SK-N-SH (cell line): ENCODE results near the gene MYRF. TPM values are rescaled to one million over a fixed set of nuclear protein-coding genes. Genes with fewer than 3 reads are reported as not detected.
A peak's percentile ranks its signal among the peaks of the same experiment; 100 is the strongest.

Source experiments
- CTCF ChIA-PET: fragments of 300-600, 350-600 bp; formaldehyde crosslinking; extraction: SDS; loops from one replicate; lab custom pipeline; 2021; lab: Yijun Ruan, JAX
- POLR2A ChIA-PET: fragments of 350-600 bp; sonication (Branson Sonifier 250); formaldehyde crosslinking; extraction: SDS; loops from one replicate; lab custom pipeline; 2020; ENCODE audit warnings: antibody characterized with exemption, inconsistent platforms; lab: Yijun Ruan, JAX
- DNase-seq: peaks from one replicate; pipeline ENCODE4 v3.0.0; 2012
- H2AFZ ChIP-seq: fragments of 200-600 bp; sonication (generic); 2 replicates; pipeline ENCODE4 v1.8.1; 2016; ENCODE audit warnings: antibody characterized with exemption, mild to moderate bottlenecking, low read depth
- H3F3A ChIP-seq: fragments of 200-600 bp; sonication (generic); replicated peaks from 2 replicates; pipeline ENCODE3; 2016; ENCODE audit warnings: antibody characterized with exemption, mild to moderate bottlenecking; ENCODE audit not compliant: insufficient read depth
- H3K27ac ChIP-seq, 2 experiments: fragments of 200-500 bp in 1 of 2; fragments of 200-600 bp in 1 of 2; sonication (Bioruptor generic) in 1 of 2; sonication (generic), shearing (Covaris generic) in 1 of 2; 2 replicates each; pipeline versions ENCODE4 v1.5.1 to v1.6.1; 2014 to 2016; ENCODE audit warnings: low read depth in 2 of 2, inconsistent platforms in 1 of 2, low read length in 1 of 2, mild to moderate bottlenecking in 1 of 2, mixed read lengths in 1 of 2
- H3K27me3 ChIP-seq: fragments of 200-600 bp; sonication (generic), shearing (Covaris generic); 2 replicates; pipeline ENCODE4 v1.6.1; 2016; ENCODE audit warnings: mixed run types; ENCODE audit not compliant: insufficient read depth
- H3K36me3 ChIP-seq, 2 experiments: fragments of 200-500 bp in 1 of 2; fragments of 200-600 bp in 1 of 2; sonication (Bioruptor generic) in 1 of 2; sonication (generic) in 1 of 2; replicated peaks in 1 of 2; 2 replicates each; pipeline versions ENCODE3 to v1.5.1; 2014 to 2016; ENCODE audit warnings: low read length in 1 of 2, mild to moderate bottlenecking in 1 of 2; ENCODE audit not compliant: insufficient read depth in 2 of 2, control insufficient read depth in 1 of 2
- H3K4me1 ChIP-seq, 2 experiments: fragments of 200-500 bp in 1 of 2; fragments of 200-600 bp in 1 of 2; sonication (Bioruptor generic) in 1 of 2; sonication (generic), shearing (Covaris generic) in 1 of 2; 2 replicates each; pipeline versions ENCODE4 v1.5.1 to v1.6.1; 2014 to 2016; ENCODE audit warnings: low read depth in 1 of 2, low read length in 1 of 2, mixed run types in 1 of 2; ENCODE audit not compliant: insufficient read depth in 2 of 2, control insufficient read depth in 1 of 2
- H3K4me2 ChIP-seq: fragments of 200-600 bp; sonication (generic), shearing (Covaris generic); 2 replicates; pipeline ENCODE4 v1.6.1; 2017; ENCODE audit warnings: mixed run types
- H3K4me3 ChIP-seq, 2 experiments: fragments of 200-500 bp in 1 of 2; fragments of 200-600 bp in 1 of 2; sonication (Bioruptor generic) in 1 of 2; sonication (generic), shearing (Covaris generic) in 1 of 2; 2 replicates each; pipeline versions ENCODE4 v1.5.1 to v1.8.1; 2014 to 2016; ENCODE audit warnings: low read depth in 2 of 2, inconsistent platforms in 1 of 2, low read length in 1 of 2, mild to moderate bottlenecking in 1 of 2, mixed read lengths in 1 of 2, moderate library complexity in 1 of 2
- H3K79me2 ChIP-seq: fragments of 200-600 bp; sonication (generic); 2 replicates; pipeline ENCODE4 v1.8.1; 2017; ENCODE audit warnings: mild to moderate bottlenecking; ENCODE audit not compliant: insufficient read depth
- H3K9ac ChIP-seq: fragments of 200-600 bp; sonication (generic); 2 replicates; pipeline ENCODE4 v1.6.1; 2017; ENCODE audit warnings: mixed run types
- H3K9me2 ChIP-seq: fragments of 200-600 bp; sonication (generic); 2 replicates; pipeline ENCODE4 v1.6.1; 2017; ENCODE audit warnings: mixed run types
- H3K9me3 ChIP-seq: fragments of 200-600 bp; sonication (generic); 2 replicates; pipeline ENCODE4 v1.6.1; 2017; ENCODE audit warnings: mixed run types, mild to moderate bottlenecking, moderate library complexity
- H4K20me1 ChIP-seq: fragments of 200-600 bp; sonication (generic); 2 replicates; pipeline ENCODE4 v1.6.1; 2017; ENCODE audit warnings: mild to moderate bottlenecking, mixed run types; ENCODE audit not compliant: insufficient read depth
- CHD2 ChIP-seq: fragments of 150-350 bp; IDR thresholded peaks from 2 replicates; pipeline ENCODE4 v1.6.1; 2018; ENCODE audit warnings: low read length; ENCODE audit not compliant: partially characterized antibody
- CTCF ChIP-seq: fragments of 200-600 bp; sonication (generic); IDR thresholded peaks from 2 replicates; pipeline ENCODE4 v1.6.1; 2017; ENCODE audit warnings: antibody characterized with exemption, mild to moderate bottlenecking, moderate library complexity
- ELF1 ChIP-seq: IDR thresholded peaks from 2 replicates; pipeline ENCODE4 v1.4.0; 2012
- EP300 ChIP-seq, 2 experiments: IDR thresholded peaks; 2 replicates each; pipeline versions ENCODE4 v1.4.0 to v1.6.1; 2012; ENCODE audit warnings: borderline replicate concordance in 1 of 2, low read depth in 1 of 2, low read length in 1 of 2
- FOXJ3 ChIP-seq: sonication (generic); formaldehyde crosslinking; IDR thresholded peaks from 2 replicates; pipeline ENCODE4 v1.5.1; 2020; ENCODE audit warnings: mild to moderate bottlenecking, missing genetic modification reagents
- FOXM1 ChIP-seq: IDR thresholded peaks from 2 replicates; pipeline ENCODE4 v1.4.0; 2012; ENCODE audit warnings: low read depth, mild to moderate bottlenecking
- GABPA ChIP-seq: IDR thresholded peaks from 2 replicates; pipeline ENCODE4 v1.4.0; 2012; ENCODE audit warnings: low read depth, mild to moderate bottlenecking
- GATA2 ChIP-seq: sonication (generic); formaldehyde crosslinking; IDR thresholded peaks from 2 replicates; pipeline ENCODE4 v1.5.0; 2020; ENCODE audit warnings: mild to moderate bottlenecking, missing genetic modification reagents
- MXI1 ChIP-seq: IDR thresholded peaks from 2 replicates; pipeline ENCODE4 v1.6.1; 2012; ENCODE audit warnings: mild to moderate bottlenecking, low read depth, low read length, improper control_type of control experiment
- RAD21 ChIP-seq: IDR thresholded peaks from 2 replicates; pipeline ENCODE4 v1.6.1; 2012; ENCODE audit warnings: mild to moderate bottlenecking, low read length
- RCOR1 ChIP-seq: fragments of 150-350 bp; IDR thresholded peaks from 2 replicates; pipeline ENCODE4 v1.6.1; 2017; ENCODE audit warnings: antibody characterized with exemption, low read length
- REST ChIP-seq: IDR thresholded peaks from 2 replicates; pipeline ENCODE4 v1.6.1; 2012; ENCODE audit warnings: mild to moderate bottlenecking, low read depth, low read length, moderate library complexity
- RFX5 ChIP-seq: IDR thresholded peaks from 2 replicates; pipeline ENCODE4 v1.6.1; 2012; ENCODE audit warnings: mild to moderate bottlenecking, improper control_type of control experiment, low read length
- SMC3 ChIP-seq: IDR thresholded peaks from 2 replicates; pipeline ENCODE4 v1.6.1; 2012; ENCODE audit warnings: low read depth, low read length, improper control_type of control experiment
- TAF1 ChIP-seq: IDR thresholded peaks from 2 replicates; pipeline ENCODE4 v1.6.1; 2012; ENCODE audit warnings: low read depth, mild to moderate bottlenecking, low read length, moderate library complexity, borderline replicate concordance
- TCF12 ChIP-seq: IDR thresholded peaks from 2 replicates; pipeline ENCODE4 v1.4.0; 2012
- USF2 ChIP-seq: fragments of 150-350 bp; IDR thresholded peaks from 2 replicates; pipeline ENCODE4 v1.6.1; 2017; ENCODE audit warnings: antibody characterized with exemption, low read length, low read depth, borderline replicate concordance
- YY1 ChIP-seq: IDR thresholded peaks from 2 replicates; pipeline ENCODE4 v1.4.0; 2012; ENCODE audit warnings: low read depth, mild to moderate bottlenecking
- WGBS: methylation state at CpG from one replicate; pipeline ENCODE4 v1.1.6; 2017; ENCODE audit warnings: low lambda C conversion rate; 5-methylcytosine and 5-hydroxymethylcytosine counted together
- polyA plus RNA-seq, 3 experiments: library from polyadenylated mRNA; depleted of rRNA; stranded (reverse); fragments of >200 nt; gene quantifications; 2 replicates each; pipeline ENCODE4 v1.2.3, GENCODE V29; 2012
- TF ChIP-seq, protein P1 (sequence below): fragments of 150-350 bp; IDR thresholded peaks from 2 replicates; pipeline ENCODE4 v1.6.1; 2016; ENCODE audit warnings: mild to moderate bottlenecking, low read depth, low read length

MYRF gene
- polyA plus RNA-seq, 1 of the 3 experiments (the other 2 are of a cell fraction), result 2.8 TPM

GRCh38 chr11:61711037-61711436 is 41.4 kb upstream of the MYRF start:
- H3K27ac ChIP-seq, result peak overlapping the region in 1 of 2 experiments; percentile 48; a peak in 1 of 4 replicates
- no peak for DNase-seq
- WGBS, result 85% methylated on average over 14 of the region's 14 CpGs
- no peaks in the 10 kb centered on the region for H3F3A ChIP-seq
- no peaks in the 10 kb centered on the region for H3K27me3 ChIP-seq
- H3K4me1 ChIP-seq, result peaks cover 0 to 18% of the 10 kb centered on the region in 2 experiments; a peak in 1 of 4 replicates
- no peaks in the 10 kb centered on the region for H3K9me2 ChIP-seq
- H3K36me3 ChIP-seq, result no peaks in the 10 kb centered on the region
- no peak overlapping the region for H3K4me2 ChIP-seq
- no peak for TF ChIP-seq REST
- no peak for TF ChIP-seq SMC3
- TF ChIP-seq USF2, result no peak
- TF ChIP-seq TCF12, result no peak
- TF ChIP-seq RFX5, result no peak
- TF ChIP-seq, protein P1, sequence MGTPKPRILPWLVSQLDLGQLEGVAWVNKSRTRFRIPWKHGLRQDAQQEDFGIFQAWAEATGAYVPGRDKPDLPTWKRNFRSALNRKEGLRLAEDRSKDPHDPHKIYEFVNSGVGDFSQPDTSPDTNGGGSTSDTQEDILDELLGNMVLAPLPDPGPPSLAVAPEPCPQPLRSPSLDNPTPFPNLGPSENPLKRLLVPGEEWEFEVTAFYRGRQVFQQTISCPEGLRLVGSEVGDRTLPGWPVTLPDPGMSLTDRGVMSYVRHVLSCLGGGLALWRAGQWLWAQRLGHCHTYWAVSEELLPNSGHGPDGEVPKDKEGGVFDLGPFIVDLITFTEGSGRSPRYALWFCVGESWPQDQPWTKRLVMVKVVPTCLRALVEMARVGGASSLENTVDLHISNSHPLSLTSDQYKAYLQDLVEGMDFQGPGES, result no peak
- no peak for TF ChIP-seq TAF1
- TF ChIP-seq MXI1, result no peak
- TF ChIP-seq CHD2, result no peak
- TF ChIP-seq YY1, result no peak
- TF ChIP-seq GATA2 (CRISPR knock-in tag), result no peak
- TF ChIP-seq FOXJ3 (CRISPR knock-in tag), result no peak
- TF ChIP-seq RCOR1, result no peak
- no peak for TF ChIP-seq RAD21
- no peak for TF ChIP-seq ELF1
- TF ChIP-seq GABPA, result no peak
- no peak for TF ChIP-seq FOXM1
- no peak for TF ChIP-seq EP300 (IDR thresholded peaks at IDR 0.05; ENCODE audit: borderline replicate concordance in 1 of 2, low read depth in 1 of 2, low read length in 1 of 2)
- no peak for TF ChIP-seq CTCF
- POLR2A ChIA-PET, result no interaction called here
- CTCF ChIA-PET, result interaction anchor here (1.1 to 3.3 kb wide), 4 partner anchors 13 to 36 kb away, joined by 3 to 18 read pairs (median 6); no protein-coding TSS in a partner anchor
- H2AFZ ChIP-seq, result no peak overlapping the region
- H3K9me3 ChIP-seq, result no peaks in the 10 kb centered on the region
- no peak overlapping the region for H3K9ac ChIP-seq
- no peak overlapping the region for H3K4me3 ChIP-seq
- no peaks in the 10 kb centered on the region for H4K20me1 ChIP-seq
- H3K79me2 ChIP-seq, result no peaks in the 10 kb centered on the region
